SK-N-MC (cell line): ENCODE results near the gene FNDC3A.

ENCODE experiments used
- DNase-seq: peaks from one replicate; pipeline ENCODE4 v3.0.0-alpha.2; 2011; ENCODE audit warnings: low read depth, low spot score
- H3K27ac ChIP-seq: fragments of 200-600 bp; sonication (generic); 2 replicates; pipeline ENCODE4 v1.5.1; 2016; ENCODE audit warnings: mixed run types
- H3K36me3 ChIP-seq: fragments of 200-600 bp; sonication (generic); 2 replicates; pipeline ENCODE4 v1.6.1; 2017; ENCODE audit warnings: antibody characterized with exemption, low read length, mixed read lengths; ENCODE audit not compliant: insufficient read depth
- H3K4me3 ChIP-seq: fragments of 200-600 bp; sonication (generic); 2 replicates; pipeline ENCODE4 v1.5.1; 2016
- H3K9ac ChIP-seq: fragments of 200-600 bp; sonication (generic); 2 replicates; pipeline ENCODE4 v1.8.0; 2017; ENCODE audit warnings: mixed run types, mixed read lengths; ENCODE audit not compliant: insufficient read length
- H3K9me3 ChIP-seq: fragments of 200-600 bp; sonication (generic); 2 replicates; pipeline ENCODE4 v1.6.1; 2017; ENCODE audit warnings: low read depth, mild to moderate bottlenecking, antibody characterized with exemption, low read length, moderate library complexity, mixed read lengths
- EZH2 ChIP-seq: fragments of 200-600 bp; sonication (generic); IDR thresholded peaks from one replicate; pipeline ENCODE4 v1.6.1; 2017; ENCODE audit warnings: antibody characterized with exemption
- FOXP2 ChIP-seq: optimal IDR thresholded peaks from 2 replicates; pipeline ENCODE3; 2011; ENCODE audit warnings: mild to moderate bottlenecking, moderate library complexity; ENCODE audit not compliant: insufficient read depth; ENCODE audit errors: extremely low read length, control extremely low read depth
- POLR2AphosphoS5 ChIP-seq: IDR thresholded peaks from 2 replicates; pipeline ENCODE4 v1.6.1; 2012; ENCODE audit warnings: mild to moderate bottlenecking, low read depth, low read length, borderline replicate concordance

FNDC3A gene

DNA sequence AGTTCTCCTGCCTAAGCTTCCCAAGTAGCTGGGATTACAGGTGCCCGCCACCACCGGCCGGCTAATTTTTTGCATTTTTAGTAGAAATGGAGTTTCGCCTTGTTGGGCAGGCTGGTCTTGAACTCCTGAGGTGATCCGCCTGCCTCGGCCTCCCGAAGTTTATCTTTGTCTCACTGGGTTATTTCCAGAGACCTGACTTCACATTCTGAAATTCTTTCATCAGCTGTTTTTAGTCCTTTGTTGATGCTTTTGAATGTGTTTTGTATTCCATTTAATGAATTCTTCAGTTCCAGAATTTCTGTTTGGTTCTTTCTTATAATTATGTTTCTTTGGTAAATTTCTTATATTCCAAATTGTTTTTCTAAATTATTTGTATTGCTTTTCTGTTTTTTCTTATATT is 189.0 kb downstream of the FNDC3A start:
- no peak for DNase-seq
- Histone ChIP-seq H3K27ac (no peak overlapping the region), H3K36me3 (peaks cover 29% of the 10 kb centered on the region), H3K9me3 (no peaks in the 10 kb centered on the region), H3K9ac (no peak overlapping the region), H3K4me3 (no peak overlapping the region)
- no peak for TF ChIP-seq POLR2AphosphoS5
- no peak for TF ChIP-seq FOXP2
- TF ChIP-seq EZH2, result no peak

DNA sequence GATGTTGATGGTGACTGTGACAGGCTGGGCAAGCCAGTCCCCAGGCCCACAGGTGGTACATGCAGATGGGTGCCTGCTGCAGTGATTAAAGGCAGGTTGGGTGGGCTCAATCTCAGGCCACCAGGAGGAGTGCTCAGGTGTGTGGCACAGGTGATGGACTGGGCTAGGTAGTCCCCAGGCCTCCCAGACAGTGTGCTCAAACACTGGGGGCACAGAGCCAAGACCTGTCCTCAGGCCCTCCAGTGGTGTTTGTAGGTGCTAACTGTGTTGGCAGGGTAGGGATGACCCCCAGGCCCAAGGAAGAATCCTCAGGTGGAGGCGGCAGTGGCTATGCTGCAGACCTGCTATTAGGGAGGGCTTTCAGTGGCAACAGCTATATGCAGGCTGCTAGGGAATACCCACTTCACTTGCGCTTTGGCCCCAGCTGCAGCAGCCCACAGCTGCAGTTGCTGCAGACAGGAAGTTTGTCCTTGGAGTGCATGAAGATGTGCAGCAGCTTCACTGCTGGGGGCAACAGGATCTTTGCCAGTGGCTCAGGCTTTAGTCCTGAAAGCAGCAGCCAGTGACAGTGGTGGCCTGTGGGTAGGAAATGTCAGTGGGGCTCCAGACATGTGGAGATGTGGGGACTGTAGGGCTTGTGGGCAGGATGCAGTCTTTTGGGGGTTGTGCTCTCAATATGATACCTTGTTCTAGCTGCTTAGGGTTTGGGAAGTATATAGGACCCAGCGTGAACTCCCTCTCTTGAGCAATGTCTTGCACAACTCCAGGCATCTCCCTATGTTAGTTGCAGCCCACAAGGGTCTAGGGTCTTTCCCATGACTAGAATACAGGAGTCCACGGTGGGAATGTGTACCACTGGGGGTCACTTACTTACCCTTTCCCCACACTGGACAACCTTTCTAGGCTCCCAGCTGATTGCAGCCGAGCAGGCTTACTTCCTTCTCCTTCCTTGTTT is 190.4 kb downstream of the FNDC3A start:
- no peak for TF ChIP-seq EZH2
- no peak for TF ChIP-seq POLR2AphosphoS5
- no peak for TF ChIP-seq FOXP2
- Histone ChIP-seq H3K4me3 (no peak overlapping the region), H3K9ac (no peak overlapping the region), H3K36me3 (peaks cover 29% of the 10 kb centered on the region), H3K9me3 (no peaks in the 10 kb centered on the region), H3K27ac (no peak overlapping the region)
- no peak for DNase-seq

DNA sequence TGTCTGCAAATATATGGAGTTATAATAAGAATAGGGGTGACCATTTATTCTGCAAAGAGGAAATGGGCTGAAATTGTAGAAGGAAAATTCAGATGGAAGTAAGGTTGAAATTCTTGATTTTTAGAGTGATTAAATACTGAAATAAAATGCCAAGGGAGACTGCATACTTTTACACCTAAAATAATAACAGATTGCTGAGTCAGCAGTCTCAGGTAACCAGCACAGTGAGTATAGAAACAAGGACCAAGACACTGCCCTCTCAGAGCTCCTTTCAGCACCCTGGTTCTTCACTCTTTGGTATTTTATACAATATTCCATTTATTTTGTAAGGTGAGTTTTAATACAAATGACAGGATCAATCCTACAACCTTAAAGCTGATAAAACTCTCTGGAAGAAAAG is 195.6 kb downstream of the FNDC3A start:
- DNase-seq, result no peak
- H3K4me3 ChIP-seq, result no peak overlapping the region
- no peak overlapping the region for H3K27ac ChIP-seq
- H3K36me3 ChIP-seq, result peaks cover 18% of the 10 kb centered on the region
- TF ChIP-seq POLR2AphosphoS5 (no peak), EZH2 (no peak), FOXP2 (no peak)
- no peaks in the 10 kb centered on the region for H3K9me3 ChIP-seq
- H3K9ac ChIP-seq, result no peak overlapping the region

DNA sequence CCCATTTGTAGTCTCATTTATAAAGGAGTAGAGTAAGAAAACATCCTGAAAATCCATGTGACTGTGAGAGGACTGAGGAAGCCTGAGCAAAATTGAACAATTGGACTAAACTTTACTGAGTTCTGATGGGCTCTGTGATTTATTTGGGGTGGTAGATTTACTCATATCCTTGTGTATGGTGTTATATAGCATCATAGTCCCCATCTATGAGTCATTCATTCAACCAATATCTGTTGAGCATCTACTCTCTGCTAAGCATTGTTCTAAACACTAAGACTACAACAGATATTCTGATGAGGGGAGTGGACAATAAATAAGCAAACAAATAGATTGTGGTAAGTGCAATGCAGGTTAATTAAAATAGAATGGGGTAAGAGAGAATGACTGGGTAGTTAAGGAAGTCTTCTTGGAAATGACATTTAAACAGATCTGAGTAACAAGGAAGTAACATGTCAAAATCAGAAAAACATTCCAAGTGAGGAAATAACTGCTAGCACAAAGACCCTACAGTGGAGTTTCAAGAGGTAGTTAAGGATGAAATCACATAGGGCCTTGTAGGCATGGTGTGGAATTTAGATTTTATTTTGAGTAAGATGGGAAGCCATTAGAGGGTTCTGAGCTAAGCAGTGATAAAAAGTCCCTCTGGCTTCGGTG is 208.1 kb downstream of the FNDC3A start:
- TF ChIP-seq FOXP2 (no peak), POLR2AphosphoS5 (no peak), EZH2 (no peak)
- DNase-seq, result no peak
- Histone ChIP-seq H3K36me3 (peaks cover 46% of the 10 kb centered on the region), H3K9me3 (no peaks in the 10 kb centered on the region), H3K27ac (no peak overlapping the region), H3K9ac (no peak overlapping the region), H3K4me3 (no peak overlapping the region)

DNA sequence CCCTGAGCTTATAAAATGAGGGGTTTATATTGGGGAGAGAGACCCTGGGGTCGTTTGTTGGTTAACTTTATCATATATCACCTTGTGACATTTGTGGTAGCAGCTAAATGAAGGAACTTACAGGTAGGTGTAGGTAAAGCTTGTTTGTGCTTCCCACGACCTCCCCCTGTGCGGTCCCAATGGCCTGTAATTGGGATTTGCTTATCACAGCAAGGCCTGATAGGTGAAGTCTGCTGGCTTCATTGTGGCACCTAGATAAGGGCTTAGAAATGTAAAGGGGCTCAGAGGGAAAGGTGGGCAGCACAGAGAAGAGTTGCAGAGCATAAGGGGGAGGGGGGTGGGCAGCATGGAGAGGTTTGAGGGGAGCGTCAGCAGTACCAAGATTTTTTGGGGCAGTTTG is 208.9 kb downstream of the FNDC3A start:
- Histone ChIP-seq H3K27ac (no peak overlapping the region), H3K36me3 (peaks cover 44% of the 10 kb centered on the region), H3K4me3 (no peak overlapping the region), H3K9me3 (no peaks in the 10 kb centered on the region), H3K9ac (no peak overlapping the region)
- no peak for DNase-seq
- TF ChIP-seq EZH2, result no peak
- TF ChIP-seq FOXP2, result no peak
- TF ChIP-seq POLR2AphosphoS5, result no peak

DNA sequence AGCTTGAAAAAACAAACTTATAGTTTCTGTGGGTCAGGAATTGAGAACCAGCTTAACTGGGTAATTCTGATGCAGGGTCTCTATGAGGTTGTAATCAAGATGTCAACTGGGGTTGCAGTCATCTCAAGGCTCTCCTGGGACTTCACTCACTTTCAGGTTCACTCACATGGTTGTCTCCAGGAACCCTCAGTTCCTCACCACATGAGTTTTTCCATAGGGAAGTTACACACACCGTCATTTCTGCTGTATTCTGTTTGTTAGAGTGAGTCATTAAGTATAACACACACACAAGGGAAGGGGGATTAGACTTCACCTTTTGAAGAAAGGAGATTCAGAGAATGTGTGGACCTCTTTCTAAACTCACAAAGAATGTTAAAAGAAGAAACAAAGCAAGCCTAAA is 209.6 kb downstream of the FNDC3A start:
- no peak for DNase-seq
- TF ChIP-seq POLR2AphosphoS5 (no peak), FOXP2 (no peak), EZH2 (no peak)
- Histone ChIP-seq H3K27ac (no peak overlapping the region), H3K9ac (no peak overlapping the region), H3K36me3 (peaks cover 44% of the 10 kb centered on the region), H3K9me3 (no peaks in the 10 kb centered on the region), H3K4me3 (no peak overlapping the region)

DNA sequence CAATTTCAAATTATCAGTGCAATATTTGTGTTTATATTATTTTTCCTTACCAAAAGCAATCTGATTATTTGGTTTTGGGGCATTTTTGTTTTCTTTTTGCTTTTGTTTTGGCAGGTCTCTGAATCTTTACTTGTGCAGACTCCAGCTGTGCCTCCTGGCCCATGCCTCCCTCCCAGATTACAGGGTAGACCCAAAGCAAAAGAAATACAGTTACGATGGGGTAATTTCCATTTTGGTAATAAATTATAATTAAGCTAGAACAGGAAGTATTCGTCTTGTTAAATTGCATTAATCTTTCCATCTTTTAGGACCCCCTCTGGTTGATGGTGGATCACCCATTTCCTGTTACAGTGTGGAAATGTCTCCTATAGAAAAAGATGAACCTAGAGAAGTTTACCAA is 215.2 kb downstream of the FNDC3A start:
- Histone ChIP-seq H3K27ac (peak overlapping the region; percentile 5; the same call in 1 of the 2 replicates), H3K9ac (no peak overlapping the region), H3K4me3 (no peak overlapping the region), H3K9me3 (no peaks in the 10 kb centered on the region), H3K36me3 (peaks cover 57% of the 10 kb centered on the region)
- TF ChIP-seq POLR2AphosphoS5 (peak; percentile 40; the same call in 1 of the 2 replicates), EZH2 (no peak)
- peak; percentile 88 for DNase-seq

DNA sequence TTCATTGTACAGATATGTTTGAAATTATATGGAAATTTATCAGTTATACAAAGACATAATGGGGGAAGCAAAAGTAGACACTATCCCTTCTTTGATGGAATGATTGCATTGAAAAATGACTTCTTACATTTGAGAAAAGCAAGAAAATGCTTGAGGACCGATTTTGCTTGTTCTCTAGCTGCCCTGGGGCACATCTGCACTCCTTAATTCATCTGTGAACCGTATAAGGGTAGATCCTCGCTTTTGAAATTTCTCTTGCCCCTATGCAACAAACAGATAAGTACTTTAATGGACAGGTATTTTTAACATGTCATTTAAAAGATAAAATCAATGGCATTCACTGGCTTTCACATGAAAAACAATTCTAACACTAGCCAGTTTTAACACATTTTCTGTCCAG is 230.9 kb downstream of the FNDC3A start:
- no peak overlapping the region for H3K4me3 ChIP-seq

More for the DNA sequence above, 230.9 kb downstream of the FNDC3A start:
- no peak for TF ChIP-seq FOXP2
- TF ChIP-seq POLR2AphosphoS5, result no peak
- no peak for TF ChIP-seq EZH2
- Histone ChIP-seq H3K9ac (no peak overlapping the region), H3K9me3 (no peaks in the 10 kb centered on the region), H3K36me3 (peaks cover 38% of the 10 kb centered on the region), H3K27ac (no peak overlapping the region)
- DNase-seq, result no peak
